ENCODE results near the gene GMPPB.

DNA sequence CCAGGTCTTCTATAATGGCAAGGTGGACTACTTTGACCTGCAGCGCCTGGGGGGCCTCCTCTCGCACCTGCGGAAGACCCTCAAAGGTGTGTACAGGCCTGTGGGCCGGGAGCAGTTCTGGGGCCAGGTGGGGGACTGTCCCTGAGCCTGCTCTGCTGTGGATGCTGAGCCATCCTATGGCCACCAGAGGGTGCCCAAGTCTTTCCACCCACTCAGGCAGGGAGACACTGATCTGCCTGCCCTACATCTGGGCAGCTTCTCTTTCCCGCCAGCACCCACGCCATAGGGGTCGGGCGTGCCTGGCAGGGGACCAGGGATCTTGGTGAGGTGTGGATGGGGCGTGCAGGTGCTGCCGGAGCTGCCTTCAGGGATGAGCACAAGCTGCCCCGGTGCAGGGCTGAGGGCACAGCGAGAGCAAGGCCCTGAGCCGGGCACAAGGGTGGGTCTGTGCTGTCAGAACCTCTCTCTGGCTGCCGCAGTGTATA is 20.3 kb downstream of the GMPPB start:
- TF ChIP-seq POLR2AphosphoS5 (IDR thresholded peaks at IDR 0.05; ENCODE audit: low read depth) (no peak), CTCF (IDR thresholded peaks at IDR 0.05; ENCODE audit: insufficient read depth, low read length) (peak; percentile 94), GABPA (IDR thresholded peaks at IDR 0.05; ENCODE audit: low read depth) (no peak)
- TF ChIP-seq, protein P1, sequence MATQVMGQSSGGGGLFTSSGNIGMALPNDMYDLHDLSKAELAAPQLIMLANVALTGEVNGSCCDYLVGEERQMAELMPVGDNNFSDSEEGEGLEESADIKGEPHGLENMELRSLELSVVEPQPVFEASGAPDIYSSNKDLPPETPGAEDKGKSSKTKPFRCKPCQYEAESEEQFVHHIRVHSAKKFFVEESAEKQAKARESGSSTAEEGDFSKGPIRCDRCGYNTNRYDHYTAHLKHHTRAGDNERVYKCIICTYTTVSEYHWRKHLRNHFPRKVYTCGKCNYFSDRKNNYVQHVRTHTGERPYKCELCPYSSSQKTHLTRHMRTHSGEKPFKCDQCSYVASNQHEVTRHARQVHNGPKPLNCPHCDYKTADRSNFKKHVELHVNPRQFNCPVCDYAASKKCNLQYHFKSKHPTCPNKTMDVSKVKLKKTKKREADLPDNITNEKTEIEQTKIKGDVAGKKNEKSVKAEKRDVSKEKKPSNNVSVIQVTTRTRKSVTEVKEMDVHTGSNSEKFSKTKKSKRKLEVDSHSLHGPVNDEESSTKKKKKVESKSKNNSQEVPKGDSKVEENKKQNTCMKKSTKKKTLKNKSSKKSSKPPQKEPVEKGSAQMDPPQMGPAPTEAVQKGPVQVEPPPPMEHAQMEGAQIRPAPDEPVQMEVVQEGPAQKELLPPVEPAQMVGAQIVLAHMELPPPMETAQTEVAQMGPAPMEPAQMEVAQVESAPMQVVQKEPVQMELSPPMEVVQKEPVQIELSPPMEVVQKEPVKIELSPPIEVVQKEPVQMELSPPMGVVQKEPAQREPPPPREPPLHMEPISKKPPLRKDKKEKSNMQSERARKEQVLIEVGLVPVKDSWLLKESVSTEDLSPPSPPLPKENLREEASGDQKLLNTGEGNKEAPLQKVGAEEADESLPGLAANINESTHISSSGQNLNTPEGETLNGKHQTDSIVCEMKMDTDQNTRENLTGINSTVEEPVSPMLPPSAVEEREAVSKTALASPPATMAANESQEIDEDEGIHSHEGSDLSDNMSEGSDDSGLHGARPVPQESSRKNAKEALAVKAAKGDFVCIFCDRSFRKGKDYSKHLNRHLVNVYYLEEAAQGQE (IDR thresholded peaks at IDR 0.05; ENCODE audit: insufficient replicate concordance, low read depth), result no peak
